HG03442 (cell line): ENCODE results near the gene TMEM130.

ENCODE experiments used
- ATAC-seq: cut with Tn5 transposase; IDR thresholded peaks from one replicate; pipeline ENCODE4 v1.9.1; 2021; ENCODE audit warnings: mild to moderate bottlenecking, moderate library complexity; ENCODE audit not compliant: unreplicated experiment

TMEM130 gene

DNA sequence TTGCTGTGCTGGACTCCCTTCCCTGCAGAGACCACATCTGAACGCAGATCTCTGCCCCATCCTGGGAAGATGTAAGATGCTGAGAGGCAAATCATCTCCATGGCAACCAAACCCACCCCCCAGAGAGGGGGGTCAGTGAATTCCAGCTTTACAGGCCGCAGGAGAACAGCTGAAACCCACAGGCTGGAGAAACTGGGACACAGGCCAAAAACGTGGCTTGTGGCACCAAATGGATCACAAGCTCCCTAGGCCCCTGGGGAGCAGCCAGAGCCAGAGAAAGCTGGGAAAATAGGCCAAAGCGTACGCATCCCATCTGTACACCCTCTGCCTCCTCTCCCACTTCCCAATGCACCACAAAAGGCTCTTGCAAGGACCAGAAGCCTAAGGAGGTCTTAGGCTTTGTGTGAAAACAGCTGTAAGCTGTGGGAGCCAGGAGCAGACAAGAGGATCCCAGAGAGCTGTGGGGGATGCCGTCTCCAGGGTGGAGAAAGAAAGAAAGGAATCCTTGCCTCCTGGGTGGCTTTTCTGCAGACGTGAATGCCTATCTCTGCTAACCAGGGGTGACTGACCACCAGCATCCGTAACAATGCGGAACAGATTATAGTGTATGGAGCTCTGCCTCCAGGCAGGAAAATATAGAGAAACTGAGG, 59.5 kb downstream of the TMEM130 start:
- no peak for ATAC-seq

DNA sequence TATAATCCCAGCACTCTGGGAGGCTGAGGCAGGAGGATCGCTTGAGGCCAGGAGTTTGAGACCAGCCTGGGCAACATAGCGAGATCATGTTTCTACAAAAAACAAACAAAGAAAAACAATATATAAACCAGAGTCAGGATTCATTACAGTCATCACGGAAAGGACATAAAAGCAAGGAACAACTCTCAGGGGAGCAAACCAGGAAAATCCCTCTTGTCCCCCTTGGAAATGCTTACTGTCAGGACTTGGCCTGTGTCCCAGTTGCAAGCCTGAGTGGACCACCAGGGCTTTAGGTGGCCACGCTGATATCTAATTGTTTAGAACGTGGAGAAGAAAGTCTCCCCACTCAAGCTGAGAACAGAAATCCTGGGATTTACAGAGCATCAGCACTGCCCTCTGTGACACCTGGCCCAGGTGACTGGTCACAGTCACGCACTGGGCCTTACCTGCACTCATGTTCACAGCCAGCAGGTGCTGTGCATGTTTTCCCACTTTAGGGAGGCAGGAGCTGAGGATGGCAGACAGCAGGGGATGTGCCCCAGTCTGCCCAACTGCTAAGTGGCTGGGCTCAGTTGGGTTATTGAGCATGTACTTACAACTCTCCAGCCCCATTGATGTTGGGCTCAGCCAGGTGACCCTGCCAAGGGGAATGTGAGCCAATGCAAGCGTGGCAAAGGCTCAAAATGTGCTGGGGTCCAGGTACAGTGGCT, 60.9 kb downstream of the TMEM130 start:
- ATAC-seq: no peak

GRCh38 chr7:98807068-98808048, 62.5 kb downstream of the TMEM130 start:
- no peak for ATAC-seq

DNA sequence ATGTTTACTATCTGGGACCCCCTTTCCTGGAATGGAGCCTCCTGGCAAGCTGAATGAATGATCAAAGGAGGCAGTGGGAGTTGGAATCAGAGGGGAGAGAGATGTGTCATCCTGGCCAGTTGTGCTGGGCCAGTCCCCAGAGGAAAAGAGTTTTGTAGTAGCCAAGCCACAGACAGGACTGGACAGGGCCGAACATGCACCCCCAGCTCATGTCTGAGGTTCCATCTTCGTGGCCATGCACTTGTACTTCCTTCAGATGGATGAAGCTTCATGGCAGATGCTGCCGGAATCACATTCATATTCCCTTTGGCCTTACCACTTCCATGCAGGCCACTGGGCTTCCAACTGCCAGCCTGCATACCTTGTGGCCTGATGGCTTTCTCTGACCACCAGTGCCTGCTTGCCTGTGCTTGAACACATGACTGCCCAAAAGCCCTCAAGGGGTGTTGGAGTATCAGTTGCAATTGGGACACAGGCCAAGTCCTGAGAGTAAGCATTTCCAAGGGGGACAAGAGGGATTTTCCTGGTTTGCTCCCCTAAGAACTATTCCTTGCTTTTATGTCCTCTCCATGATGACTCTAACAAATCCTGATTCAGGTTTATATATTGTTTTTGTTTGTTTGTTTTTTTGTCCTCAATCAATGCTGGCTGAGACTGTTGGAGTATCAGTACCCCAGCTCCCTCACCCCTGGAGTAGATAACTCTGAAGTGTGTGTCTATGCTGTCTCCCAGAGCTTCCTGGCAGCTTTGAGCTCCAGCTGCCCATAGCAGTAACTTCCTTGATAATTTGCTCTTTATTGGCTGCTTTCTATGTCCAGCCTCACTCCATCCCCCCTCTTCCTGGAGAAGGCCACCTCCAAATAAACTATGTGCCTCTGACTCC, 63.6 kb downstream of the TMEM130 start:
- no peak for ATAC-seq

- ATAC-seq: peak; percentile 40
Measured at GRCh38 chr7:98802781-98803110, 67.1 kb downstream of the TMEM130 start.

DNA sequence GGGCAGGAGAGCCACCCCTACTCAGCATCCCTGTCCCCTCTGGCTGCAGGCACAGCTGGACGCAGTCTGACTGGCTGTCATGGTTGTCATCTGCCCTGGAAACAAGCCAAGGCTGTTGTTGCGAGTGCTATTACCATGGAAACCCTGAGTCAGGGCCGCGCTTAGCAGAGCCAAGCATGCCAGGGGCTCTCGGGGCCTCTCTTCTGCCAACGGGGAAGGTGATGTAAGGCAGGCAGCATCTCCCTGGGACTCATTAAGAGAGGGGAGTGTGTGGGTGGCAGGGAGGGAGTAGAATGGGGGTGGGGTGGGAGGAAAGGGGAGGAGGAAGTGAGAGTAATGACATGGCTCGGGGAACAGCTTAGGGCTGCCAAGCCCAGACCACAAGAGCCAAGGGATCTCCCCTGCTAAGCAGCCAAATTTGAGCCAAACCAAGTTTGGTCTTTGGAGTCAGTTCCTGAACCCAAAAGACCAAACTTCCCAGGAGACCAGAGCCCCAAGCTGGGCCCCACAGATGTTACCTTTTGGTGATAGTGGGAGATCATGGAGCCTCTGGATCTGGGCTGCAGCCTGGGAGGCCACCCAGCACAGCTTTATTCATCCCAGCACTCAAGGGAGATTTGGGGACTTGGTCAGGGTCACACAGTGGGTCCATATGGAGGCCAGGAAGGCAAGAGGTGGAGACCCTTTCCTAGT, 67.6 kb downstream of the TMEM130 start:
- peak; percentile 84 for ATAC-seq

DNA sequence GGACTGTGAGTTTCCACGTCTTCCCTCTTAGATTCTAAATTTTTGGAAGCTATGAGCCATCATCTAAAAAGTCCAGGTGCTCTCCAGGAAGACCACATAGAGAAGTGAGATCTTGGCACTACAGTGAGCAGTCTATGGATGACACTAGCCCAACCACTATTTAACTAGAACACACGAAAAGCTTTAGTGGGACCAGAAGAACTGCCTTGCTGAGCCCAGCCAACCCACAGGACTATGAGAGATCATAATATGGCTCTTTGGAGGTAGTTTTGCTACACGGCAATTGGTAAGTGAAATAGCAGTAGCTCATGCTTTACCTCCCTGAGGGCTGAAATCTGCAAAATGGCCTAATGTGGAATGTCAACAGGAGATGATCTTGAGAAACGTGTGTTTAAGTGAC, 68.8 kb downstream of the TMEM130 start:
- ATAC-seq: no peak

DNA sequence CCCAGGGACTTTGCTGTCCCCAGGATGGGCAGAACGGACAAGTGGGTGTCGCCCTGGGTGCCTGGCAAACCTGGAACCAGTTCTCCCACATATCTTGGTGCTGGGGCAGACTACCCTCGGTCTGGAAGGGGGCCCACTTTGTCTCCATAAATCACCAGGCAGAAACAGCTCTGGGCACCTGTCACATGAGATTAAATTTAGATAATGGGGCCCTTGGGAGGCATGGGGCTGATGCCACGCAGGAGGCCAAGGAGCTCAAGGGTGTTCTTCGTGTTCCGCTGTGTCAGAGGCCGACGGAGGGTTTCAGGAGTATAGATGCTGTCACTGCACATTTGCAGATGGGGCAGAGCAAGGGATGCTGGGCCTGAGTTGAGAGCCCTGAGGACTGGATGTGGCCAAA, 72.7 kb downstream of the TMEM130 start:
- ATAC-seq: no peak
